ENCODE measurements around the gene PAQR7.

The PAQR7 gene

GRCh38 chr1:25813734-25814471, 61.6 kb downstream of the PAQR7 start:
- no peak for DNase-seq

DNA sequence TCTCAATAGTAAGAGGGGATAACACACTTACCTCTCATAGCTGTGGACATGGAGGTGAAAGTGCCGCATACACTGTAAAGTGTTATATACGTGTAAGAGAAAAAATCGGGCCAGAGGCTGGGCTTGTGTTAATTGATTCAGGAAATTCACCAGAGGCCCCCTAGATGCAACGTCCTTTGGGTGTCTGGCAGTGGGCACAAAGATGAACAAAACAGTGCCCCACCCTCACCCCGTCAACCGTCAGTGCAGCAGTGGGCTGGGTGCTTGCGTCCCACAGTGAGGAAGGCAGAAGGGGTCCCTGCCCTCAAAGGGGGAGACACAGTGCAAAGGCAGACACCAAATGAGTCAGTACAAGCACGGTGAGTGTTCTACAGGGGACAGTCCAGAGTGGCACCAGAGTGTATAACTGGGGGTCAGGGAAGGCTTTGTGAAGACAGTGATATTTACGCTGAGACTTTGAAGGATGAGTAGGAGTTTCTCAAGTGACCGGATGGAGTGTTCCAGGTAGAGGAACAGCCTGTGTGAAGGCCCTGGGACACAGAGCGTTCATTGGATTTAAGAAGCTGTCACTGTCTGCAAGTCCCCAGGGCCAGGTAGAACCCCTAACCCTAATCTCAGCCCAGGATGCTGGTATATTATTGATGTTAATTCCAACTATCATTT, 62.3 kb downstream of the PAQR7 start:
- DNase-seq = no peak

Measured in inflammatory macrophage treated with lipopolysaccharide for 1 hour (primary cell).